Measurements from ENCODE around the gene TSR3. TPM values are rescaled to one million over a fixed set of nuclear protein-coding genes. Genes with fewer than 3 reads are reported as not detected.

TSR3 gene
- total RNA-seq = 10 to 100 TPM; 42.4 to 78.5 (median 61.9) TPM

GRCh38 chr16:1351582-1352362, at the start of gene TSR3, which contains the start of gene GNPTG:
TSR3 (minus strand) TSS chr16:1351878; CDS start chr16:1351804, 74 bp downstream.
GNPTG (plus strand) TSS chr16:1351931; CDS start chr16:1351966, 35 bp downstream.
- ATAC-seq (ENCODE audit: low FRiP score) (peak; percentile 76), DNase-seq (ENCODE audit: low spot score) (peak; percentile 53)
- no peak for TF ChIP-seq CTCF (IDR thresholded peaks at IDR 0.05)

DNA sequence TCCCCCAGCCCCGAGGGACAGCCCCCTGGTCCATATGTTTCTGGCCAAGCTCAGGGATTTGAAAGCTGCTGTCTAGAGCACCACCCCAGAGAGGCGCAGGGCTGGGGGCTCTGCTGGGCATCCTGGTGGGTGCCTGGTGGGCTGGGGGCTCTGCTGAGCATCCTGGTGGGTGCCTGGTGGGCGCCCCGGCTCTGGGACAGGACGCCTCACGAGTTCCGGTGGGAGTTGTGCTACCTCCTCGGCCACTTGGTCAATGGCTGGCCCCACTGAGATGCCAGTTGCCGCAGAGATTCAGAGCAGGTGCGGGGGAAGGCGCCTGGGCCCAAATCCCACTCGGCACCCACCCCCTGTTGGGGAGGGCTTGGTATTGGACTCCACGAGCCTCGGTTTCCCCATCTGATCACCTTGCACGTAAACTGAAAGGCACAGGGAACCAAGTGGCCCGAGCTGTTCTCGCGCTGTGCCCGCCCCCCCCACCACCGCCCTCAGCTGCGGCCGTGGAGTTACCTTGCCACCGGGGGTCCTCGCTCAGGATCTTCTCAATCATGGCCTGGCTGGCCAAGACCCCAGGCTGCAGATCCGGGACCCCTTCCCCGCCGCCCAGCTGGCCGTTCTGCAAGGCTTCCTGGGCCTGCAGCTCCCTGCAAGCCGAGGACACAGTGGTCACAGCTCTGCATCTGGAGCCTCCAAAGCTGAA, 49.5 kb upstream of the TSR3 start:
- no peak for TF ChIP-seq CTCF (IDR thresholded peaks at IDR 0.05)
- no peak for DNase-seq (ENCODE audit: low spot score)
- no peak for ATAC-seq (ENCODE audit: low FRiP score)

- ATAC-seq (ENCODE audit: low FRiP score) (no peak), DNase-seq (ENCODE audit: low spot score) (no peak)
- no peak for TF ChIP-seq CTCF (IDR thresholded peaks at IDR 0.05)
Measured at GRCh38 chr16:1398826-1399581, 47.3 kb upstream of the TSR3 start.

DNA sequence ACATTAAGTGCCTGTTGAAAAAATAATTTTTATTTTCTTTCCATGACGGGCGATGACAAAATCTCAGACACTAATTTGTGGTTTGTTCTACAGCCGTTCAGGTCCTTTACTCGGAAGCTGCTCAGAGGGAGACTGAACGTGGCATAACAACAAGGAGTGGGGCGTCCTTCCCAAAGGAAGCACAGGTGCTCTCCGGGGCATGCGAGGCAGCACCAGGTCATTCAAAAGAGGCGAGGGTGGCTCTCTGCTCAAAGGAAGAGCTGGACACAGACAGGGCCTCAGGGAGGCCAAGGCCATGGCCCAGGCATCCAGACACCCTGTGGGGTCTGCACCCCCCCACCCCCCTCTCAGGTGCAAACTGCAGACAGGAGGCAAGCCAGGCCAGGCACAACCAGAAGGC, 46.7 kb upstream of the TSR3 start:
- no peak for TF ChIP-seq CTCF (IDR thresholded peaks at IDR 0.05)
- DNase-seq (ENCODE audit: low spot score) = no peak
- no peak for ATAC-seq (ENCODE audit: low FRiP score)

DNA sequence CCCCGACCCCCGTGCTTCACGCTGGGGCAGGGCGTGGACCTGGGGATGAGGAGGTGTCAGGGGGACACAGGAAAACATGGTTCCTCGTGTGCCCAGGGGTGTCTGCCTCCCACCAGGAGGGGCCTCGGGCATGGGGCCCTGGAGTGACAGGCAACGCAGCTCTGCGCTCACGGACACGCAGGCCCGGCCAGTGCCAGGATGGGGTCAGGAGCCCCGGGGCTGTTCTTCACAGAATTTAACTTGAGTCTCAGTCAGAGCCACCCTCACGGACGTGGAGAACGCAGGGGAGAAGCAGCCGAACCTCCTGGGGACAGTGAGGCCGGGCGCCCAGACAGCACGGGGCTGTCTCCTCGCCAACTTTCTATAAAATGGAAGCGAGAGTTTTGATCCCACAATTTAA, 46.1 kb upstream of the TSR3 start:
- no peak for TF ChIP-seq CTCF (IDR thresholded peaks at IDR 0.05)
- no peak for ATAC-seq (ENCODE audit: low FRiP score)
- no peak for DNase-seq (ENCODE audit: low spot score)

DNA sequence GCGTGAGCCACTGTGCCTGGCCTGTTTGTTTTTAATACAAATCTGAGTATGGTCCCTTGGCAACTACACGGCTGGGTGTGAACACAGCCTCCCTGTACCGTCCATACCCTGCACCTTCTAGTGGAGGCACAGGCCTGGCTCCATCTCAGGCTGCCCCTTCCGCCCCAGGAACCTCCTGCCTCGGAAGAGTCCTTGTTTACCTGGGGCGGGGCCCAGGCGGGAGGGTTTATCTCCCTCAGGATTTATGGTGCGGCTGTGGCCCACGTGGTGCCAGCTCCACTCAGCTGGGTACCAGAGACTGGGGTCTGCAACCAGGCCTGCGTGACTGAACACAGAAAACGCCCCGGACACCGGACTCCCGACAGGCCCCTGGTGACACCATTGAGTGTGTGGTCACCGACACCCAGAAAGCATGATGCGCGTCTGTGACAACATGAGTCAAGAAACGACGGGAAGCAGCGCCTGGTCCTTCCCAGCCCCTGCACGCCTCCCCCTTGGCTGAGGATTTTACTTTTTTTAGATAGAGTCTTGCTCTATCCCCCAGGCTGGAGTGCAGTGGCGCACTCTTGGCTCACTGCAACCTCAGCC, 43.9 kb upstream of the TSR3 start:
- TF ChIP-seq CTCF (IDR thresholded peaks at IDR 0.05) = no peak
- ATAC-seq (ENCODE audit: low FRiP score) = no peak
- DNase-seq (ENCODE audit: low spot score) = no peak

All from omental fat pad (tissue), 4 donors.